Skin epidermis (tissue), 12 donors: Measurements from ENCODE around the gene TAF6.
A peak's percentile ranks its signal among the peaks of the same experiment; 100 is the strongest.

ENCODE experiments used
- H3K27ac ChIP-seq, 21 experiments: fragments of 200-600 bp; sonication (generic) in 11 of 21; one replicate each; pipeline ENCODE4 v1.5.0; 2020; ENCODE audit warnings: mild to moderate bottlenecking in 3 of 21, inconsistent platforms in 2 of 21, moderate library complexity in 2 of 21
- H3K4me3 ChIP-seq, 7 experiments: fragments of 200-600 bp; sonication (generic) in 2 of 7; one replicate each; pipeline ENCODE4 v1.5.0; 2020; ENCODE audit warnings: inconsistent platforms in 2 of 7, mild to moderate bottlenecking in 2 of 7, moderate library complexity in 1 of 7

TAF6 gene

DNA sequence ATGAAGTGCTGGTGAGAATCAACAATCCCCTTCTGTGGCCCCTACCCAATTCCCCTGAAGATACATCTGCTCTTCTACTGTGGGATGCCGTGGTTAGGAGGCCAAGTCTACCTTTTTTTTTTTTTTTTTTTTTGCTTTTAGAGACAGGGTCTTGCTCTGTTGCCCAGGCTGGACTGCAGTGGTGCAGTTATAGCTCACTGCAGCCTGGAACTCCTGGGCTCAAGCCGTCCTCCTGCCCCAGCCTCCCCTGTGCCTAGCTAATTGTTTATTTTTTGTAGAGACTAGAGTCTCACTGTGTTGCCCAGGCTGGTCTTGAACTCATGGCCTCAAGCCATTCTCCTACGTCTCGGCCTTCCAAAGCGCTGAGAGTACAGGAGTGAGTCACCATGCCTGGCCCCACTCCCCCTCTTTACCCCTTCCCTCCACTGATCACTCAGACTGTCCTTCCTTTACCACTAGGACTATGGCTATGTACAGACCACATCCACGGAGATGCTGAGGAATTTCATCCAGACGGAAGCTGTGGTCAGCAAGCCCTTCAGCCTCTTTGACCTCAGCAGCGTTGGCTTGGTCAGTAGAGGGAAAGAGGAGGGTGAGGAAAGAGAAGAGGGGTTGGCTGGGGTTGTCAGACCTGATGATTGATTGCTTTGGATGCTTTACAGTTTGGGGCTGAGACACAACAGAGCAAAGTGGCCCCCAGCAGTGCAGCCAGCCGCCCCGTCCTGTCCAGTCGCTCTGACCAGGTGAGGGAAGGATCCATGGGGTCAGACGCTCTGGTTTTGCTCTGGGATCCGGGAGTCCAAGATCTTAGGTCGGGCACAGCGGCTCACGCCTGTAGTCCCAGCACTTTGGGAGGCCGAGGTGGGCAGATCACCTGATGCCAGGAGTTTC, 16.0 kb downstream of the TAF6 start:
- no peak overlapping the region for H3K4me3 ChIP-seq
- peak overlapping the region in 4 of 21 experiments; percentile 93 to 96 (median 94) for H3K27ac ChIP-seq

DNA sequence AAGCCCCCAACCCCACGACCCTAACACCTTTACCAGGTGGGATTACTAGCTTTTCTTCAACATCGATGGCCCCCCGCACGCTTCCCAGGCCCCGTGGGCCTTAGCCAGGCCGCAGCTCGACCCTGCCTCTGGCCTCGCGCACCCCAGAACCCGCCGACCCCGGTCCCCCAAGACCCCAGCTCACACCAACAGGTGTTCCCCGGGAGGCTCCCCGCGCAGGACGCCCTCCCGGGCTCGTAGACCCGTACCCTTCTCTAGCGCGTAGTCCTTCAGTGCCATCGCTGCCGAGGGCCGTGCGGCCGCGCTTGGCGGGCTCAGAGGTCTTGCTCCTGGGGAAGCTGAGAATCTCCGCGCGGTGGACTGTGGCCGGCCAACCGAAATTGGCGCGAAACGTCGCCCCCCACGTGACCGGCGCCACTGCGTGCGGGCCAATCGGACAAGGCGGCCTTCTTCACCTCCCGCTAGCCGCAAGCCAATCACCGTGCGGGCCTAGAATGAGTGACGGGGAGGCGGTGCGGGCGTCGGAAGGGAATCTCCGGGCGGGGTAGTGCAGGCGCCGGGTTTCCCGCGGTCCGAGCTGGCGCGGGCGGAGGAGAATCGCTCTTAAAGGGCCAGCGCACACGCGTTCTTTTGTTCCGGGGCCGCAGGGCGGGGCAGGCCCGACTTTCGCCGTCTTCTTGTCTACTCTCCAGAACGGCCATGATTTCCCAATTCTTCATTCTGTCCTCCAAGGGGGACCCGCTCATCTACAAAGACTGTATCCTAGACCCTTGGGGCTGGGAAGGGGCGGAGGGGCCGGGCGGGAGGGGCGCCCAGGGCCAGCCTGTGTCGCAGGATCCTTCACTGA, 17.9 kb downstream of the TAF6 start, which contains the start of the genes AP4M1 and MCM7:
AP4M1 (plus strand) TSS at position 628 of the 847 bp plus-strand sequence; CDS start at position 700, 72 bp downstream.
MCM7 (minus strand) TSS at position 382 of the 847 bp plus-strand sequence; CDS start at position 279, 103 bp downstream.
- peak within 1 kb of the TSS; percentile 46 to 98 (median 85) for H3K4me3 ChIP-seq

DNA sequence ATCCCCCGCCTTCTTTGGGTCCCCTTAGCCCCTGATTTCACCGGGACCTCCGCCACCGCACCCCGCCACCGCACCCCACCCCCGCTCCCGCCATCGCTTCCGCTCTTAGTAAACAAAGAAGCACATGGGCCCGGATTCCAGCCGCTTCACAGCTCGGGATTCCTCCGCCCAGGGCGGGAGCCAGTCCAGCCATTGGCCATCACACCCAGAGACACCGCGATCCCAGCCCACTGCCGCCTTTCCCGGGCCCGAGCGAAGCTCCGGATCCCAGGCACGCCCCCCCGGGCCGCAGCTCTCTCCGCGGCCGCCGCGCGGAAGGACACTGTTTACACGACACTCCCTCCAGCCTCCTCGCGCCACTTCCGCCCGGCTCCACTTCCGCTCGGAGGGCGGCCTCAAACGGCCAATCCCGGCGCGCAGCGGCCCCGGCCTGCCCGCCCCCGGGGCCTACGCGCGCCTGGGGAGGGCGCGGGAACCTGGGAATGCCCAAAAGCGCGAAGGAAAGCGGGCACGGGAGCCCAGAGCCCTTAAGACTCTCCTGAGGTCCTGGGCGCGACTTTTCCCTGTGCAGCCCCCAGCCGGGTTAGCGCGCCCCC, 18.6 kb downstream of the TAF6 start:
- H3K27ac ChIP-seq = peak overlapping the region; percentile 61 to 97 (median 93)

More for the DNA sequence above, 17.9 kb downstream of the TAF6 start, which contains the start of the genes AP4M1 and MCM7:
- peak within 1 kb of the TSS; percentile 68 to 97 (median 93) for H3K27ac ChIP-seq

DNA sequence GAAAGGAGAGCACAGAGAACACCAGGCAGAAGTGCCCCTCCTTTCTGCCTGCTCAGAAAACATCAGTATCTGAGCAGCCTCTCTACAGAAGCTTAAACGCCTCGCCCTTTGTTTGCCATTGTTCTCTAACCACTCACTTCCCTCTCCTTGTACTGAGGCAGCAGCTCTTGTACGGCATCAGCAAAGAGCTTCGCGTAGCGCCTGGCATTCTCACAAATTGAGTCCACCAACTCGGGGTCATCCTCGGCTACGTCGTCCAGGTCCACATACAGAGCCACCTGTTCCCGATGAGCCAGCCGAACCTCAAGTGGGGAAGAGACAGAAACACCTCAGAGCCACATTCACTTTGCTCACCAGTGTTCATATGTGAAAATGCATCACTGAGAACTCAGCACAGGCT, 19.7 kb downstream of the TAF6 start:
- H3K27ac ChIP-seq = peak overlapping the region in 18 of 21 experiments; percentile 79 to 97 (median 94)
- H3K4me3 ChIP-seq = peak overlapping the region; percentile 46 to 98 (median 85)

More for the DNA sequence above, 18.6 kb downstream of the TAF6 start:
- H3K4me3 ChIP-seq = peak overlapping the region; percentile 46 to 98 (median 85)

DNA sequence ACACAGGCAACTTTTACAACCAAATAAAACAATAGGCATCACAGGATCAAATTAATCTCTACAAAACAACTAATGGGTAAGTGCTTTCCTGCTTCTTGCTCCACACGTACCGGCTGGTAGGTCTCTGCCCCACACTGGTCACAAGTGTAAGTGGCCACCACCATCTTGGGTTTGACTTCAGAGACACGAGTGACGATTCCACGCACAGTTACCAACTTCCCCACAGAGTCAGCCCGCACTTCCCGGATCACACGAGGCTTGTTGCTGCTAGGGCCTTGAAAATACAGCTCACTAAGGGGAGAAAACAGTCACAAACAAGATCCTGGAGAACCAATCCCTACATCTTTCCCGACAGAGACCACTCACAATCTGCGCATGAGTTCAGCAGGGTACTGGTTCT, 20.2 kb downstream of the TAF6 start:
- Histone ChIP-seq H3K4me3 (peak overlapping the region in 2 of 7 experiments; percentile 46 to 98), H3K27ac (peak overlapping the region in 2 of 21 experiments; percentile 91 to 97)

DNA sequence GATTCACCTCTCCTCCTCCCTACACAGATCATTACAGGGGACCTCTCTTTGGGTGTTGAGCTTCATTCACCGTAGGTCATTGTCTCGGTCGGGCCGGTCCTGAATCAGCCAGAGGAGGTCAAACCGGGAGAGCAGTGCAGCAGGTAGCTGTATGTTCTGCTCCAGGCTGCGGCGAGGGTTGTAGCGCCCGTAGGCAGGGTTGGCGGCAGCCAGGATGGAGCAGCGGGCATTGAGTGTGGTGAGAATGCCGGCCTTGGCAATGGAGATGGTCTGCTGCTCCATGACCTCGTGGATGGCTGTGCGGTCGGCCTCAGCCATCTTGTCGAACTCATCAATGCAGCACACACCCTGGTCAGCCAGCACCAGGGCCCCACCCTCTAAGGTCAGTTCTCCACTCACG, 23.5 kb downstream of the TAF6 start:
- Histone ChIP-seq H3K4me3 (no peak overlapping the region), H3K27ac (no peak overlapping the region)

DNA sequence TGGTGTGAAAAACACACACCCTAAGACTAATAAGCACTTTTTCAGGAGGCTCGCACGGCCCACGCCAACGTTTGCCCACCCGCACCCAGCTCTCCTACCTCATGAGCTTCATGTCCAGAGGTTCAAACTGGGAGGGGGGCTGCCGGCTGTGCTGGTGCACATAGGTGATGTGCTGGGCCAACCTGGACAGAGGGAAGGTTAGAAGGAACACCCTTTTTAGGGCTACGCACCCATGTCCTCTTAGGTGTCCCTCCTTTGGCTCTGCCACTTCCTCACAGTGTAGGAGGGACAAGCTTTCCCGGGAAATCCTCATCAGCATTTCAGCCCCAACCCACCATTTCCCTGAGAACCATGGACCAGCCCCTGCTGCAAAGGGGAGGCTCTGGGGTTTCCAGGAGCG, 23.9 kb downstream of the TAF6 start:
- Histone ChIP-seq H3K27ac (no peak overlapping the region), H3K4me3 (no peak overlapping the region)

DNA sequence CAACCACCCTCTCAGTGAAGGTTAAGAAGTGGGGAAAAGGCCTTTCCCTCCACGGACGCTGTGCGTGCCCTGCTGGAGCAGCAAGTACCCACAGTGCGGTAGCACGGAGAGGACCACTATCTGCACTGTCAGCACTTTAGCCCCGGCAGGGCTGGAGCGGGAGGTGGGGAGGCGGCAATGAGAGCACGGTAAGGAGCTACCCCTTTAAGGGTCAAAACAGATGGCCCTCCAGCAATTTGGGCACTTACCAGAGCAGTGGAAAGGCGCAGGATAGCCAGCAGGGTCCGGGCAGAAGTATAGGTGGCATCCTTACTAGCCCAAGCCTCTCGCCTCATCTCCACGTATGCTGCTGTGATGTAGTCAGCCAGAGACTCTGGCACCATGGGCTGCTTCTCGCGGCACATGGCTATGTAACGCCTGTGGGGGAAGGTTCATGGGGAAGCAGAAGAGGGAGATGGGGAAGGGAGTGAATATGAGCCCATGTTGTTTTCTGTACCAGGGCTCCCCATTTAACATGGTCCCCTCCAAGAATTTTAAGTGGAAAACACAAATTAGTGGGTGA, 25.2 kb downstream of the TAF6 start:
- Histone ChIP-seq H3K4me3 (no peak overlapping the region), H3K27ac (peak overlapping the region in 1 of 21 experiments; percentile 50)

DNA sequence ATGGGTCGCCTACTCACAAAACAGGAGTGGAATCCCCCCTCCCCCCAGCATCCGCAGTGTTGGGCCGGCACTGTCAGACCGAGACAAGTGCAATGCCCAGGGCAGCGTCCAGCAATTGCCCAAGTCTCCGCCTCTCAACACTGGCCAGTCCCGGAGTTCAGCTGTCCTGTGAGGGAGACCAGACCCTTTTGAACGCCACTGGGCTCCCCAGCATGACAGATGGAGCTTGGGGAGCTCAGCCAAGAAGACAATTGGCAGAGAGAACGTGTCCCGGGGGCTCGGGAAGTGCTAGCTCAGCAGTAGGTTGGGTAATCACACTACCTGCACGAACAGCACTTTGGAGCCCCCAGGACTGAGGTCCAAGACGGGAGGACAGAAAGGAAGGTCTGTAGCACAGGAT, 25.7 kb downstream of the TAF6 start:
- Histone ChIP-seq H3K27ac (peak overlapping the region in 1 of 21 experiments; percentile 50), H3K4me3 (no peak overlapping the region)

DNA sequence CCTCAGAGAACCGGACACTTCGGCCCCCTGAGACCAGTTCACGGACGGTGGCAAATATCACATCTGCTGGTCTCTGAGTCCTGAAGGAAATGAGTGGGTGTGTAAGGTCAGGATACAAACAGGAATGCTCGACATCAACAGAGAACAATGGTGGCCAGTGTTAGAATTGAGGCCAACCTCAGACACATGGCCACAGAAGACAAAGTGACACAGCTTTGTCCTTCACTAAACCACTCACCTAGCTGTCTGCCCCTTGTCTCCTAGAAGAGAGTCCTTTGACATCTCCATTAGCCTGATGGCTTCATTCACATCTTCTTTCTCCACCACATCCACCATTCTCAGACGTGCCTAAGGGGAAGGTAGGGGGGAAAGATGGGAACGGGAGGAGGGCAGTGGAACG, 26.1 kb downstream of the TAF6 start:
- H3K4me3 ChIP-seq = no peak overlapping the region
- H3K27ac ChIP-seq = peak overlapping the region in 1 of 21 experiments; percentile 50

DNA sequence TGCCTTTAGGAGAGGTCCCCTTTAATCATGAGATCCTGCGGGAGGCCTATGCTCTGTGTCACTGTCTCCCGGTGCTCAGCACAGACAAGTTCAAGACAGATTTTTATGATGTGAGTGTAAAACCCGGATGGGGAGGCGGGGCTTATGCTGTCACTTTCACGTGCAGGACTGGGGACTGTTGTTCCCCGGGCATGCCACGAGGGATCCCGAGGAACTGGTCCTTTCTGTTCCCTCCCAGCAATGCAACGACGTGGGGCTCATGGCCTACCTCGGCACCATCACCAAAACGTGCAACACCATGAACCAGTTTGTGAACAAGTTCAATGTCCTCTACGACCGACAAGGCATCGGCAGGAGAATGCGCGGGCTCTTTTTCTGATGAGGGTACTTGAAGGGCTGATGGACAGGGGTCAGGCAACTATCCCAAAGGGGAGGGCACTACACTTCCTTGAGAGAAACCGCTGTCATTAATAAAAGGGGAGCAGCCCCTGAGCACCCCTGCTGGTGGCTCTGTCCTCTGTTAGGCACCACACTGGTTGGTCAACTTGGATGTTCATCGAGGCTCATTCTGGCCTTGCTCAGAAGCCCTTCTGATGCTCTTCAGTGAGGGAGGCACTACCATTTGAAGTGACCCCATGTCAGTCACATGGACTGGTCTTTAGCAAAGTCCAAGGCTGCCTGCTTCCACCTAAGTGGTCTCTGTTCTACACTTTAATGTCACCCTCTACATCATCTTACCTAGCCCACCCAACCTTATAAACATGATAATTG, 27.6 kb downstream of the TAF6 start:
- Histone ChIP-seq H3K4me3 (no peak overlapping the region), H3K27ac (no peak overlapping the region)

DNA sequence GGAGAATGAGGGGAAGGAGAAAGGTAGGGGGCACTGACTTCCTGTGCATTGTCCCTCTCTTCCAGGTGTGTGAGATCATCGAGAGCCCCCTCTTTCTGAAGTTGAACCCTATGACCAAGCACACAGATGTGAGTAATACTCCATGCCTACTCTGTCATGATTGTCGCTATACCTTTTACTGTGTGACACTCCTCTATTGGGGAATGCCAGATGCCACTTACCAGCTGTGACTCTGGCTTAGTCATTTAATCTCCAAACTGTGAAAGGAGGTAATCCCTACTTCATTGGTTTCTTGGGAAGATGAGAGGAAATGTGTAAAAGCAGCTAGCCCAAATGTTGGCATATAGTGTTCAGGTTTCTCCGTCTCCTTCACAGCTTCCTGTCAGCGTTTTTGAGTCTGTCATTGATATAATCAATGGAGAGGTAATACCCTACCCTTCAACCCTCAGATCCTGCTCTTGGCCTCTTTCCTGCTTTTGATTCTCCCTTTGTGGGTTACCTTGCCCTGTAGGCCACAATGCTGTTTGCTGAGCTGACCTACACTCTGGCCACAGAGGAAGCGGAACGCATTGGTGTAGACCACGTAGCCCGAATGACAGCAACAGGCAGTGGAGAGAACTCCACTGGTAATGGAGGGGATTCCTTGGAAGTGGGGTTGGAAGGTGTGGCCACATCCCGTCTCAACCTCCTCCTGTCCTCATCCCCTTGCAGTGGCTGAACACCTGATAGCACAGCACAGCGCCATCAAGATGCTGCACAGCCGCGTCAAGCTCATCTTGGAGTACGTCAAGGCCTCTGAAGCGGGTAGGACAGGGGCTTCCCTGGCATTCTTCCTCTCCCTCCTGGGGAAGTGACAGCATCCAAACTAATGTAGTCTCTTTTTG, 28.4 kb downstream of the TAF6 start:
- no peak overlapping the region for H3K4me3 ChIP-seq
- H3K27ac ChIP-seq = no peak overlapping the region

DNA sequence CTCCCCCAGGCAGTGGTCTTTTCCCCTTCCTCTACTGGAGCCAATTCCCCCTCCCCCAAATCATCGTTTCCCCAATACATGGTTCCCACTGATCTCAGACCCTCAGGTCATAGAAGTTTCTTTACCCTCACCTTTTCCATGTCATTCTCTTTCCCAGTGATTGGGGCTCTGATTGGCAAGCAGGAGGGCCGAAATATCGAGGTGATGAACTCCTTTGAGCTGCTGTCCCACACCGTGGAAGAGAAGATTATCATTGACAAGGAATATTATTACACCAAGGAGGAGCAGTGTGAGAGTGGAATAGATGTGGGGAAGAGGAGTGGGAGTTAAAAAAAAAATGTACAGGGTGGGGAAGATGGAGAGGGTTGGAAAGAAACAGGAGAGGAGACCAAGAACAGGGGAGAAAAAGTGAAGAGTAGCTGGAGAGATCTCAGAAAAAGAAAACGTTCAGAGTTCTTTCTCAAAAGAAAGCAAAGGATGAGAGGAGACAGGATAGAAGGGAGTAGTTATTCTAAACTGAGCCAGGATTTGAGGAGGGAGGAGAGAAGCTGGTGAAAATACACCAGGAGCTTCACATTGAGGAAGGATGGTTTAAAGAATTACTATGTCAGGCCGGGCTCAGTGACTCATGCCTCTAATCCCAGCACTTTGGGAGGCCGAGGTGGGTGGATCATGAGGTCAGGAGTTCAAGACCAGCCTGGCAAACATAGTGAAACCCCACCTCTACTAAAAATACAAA, 29.5 kb downstream of the TAF6 start:
- peak overlapping the region; percentile 60 to 83 (median 67) for H3K4me3 ChIP-seq
- peak overlapping the region in 20 of 21 experiments; percentile 50 to 96 (median 90) for H3K27ac ChIP-seq

DNA sequence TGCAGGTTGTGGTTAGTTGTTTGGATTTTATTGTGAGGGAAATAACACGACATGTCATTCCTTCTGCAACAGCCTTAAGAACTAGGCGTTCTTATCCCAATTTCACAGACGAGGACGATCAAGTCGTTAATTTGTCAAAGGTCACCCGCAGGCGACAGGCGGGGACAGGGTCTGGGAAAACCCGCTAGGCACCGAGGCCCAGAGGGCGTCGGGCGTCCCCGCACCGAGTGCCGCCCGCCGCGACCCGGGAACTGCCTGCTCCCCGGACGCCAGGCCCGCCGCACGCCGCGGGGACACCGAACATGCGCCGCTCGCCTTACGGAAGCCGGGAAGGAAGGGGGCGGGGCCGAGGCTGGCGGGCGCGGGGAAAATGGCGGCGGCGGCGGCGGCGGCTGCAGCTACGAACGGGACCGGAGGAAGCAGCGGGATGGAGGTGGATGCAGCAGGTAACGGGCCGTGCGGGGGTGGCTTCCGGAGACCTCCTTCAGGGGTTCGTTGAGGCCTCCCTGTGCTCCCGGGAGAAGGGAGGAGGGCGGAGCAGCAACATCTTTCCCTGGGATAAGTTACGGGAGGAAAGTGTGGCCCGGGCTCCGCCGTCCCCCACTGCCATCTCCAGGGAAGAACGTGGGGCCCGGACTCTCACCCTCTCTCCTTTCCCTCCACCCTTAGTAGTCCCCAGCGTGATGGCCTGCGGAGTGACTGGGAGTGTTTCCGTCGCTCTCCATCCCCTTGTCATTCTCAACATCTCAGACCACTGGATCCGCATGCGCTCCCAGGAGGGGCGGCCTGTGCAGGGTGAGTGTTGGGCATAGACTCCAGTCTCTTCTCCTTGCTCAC, 30.3 kb downstream of the TAF6 start, which contains the start of gene COPS6:
COPS6 (plus strand) TSS at position 349 of the 837 bp plus-strand sequence; CDS start at position 371, 22 bp downstream.
- Histone ChIP-seq H3K4me3 (peak within 1 kb of the TSS; percentile 60 to 83 (median 67)), H3K27ac (peak within 1 kb of the TSS; percentile 31 to 96 (median 89))

DNA sequence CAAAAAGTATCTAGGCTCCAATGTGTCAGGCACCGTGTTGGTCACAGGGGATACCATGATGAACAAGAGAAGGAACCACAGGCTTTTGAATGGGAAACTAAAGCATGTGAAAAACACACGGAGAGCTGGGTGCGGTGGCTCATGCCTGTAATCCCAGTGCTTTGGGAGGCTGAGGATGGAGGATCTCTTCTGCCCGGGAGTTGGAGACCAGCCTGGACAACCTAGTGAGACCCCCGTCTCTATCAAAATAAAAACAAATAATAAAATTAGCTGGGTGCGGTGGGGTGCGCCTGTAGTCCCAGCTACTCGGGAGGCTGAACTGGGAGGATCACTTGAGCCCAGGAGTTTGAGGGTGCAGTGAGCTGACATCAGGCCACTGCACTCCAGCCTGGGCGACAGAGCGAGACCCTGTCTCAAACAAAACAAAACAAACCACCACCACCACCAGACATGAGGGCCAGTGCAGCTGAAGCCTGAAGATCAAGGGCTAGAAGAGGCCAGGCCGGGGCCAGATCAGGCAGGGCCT, 31.0 kb downstream of the TAF6 start:
- H3K27ac ChIP-seq = peak overlapping the region in 20 of 21 experiments; percentile 50 to 96 (median 90)
- peak overlapping the region; percentile 60 to 83 (median 67) for H3K4me3 ChIP-seq
